Measurements from ENCODE around the gene PPP2R2C. TPM values are rescaled to one million over a fixed set of nuclear protein-coding genes. Genes with fewer than 3 reads are reported as not detected.
A peak's percentile ranks its signal among the peaks of the same experiment; 100 is the strongest.

Gene PPP2R2C
- total and polyA plus RNA-seq, 5 donors from 2014 or later = not detected

DNA sequence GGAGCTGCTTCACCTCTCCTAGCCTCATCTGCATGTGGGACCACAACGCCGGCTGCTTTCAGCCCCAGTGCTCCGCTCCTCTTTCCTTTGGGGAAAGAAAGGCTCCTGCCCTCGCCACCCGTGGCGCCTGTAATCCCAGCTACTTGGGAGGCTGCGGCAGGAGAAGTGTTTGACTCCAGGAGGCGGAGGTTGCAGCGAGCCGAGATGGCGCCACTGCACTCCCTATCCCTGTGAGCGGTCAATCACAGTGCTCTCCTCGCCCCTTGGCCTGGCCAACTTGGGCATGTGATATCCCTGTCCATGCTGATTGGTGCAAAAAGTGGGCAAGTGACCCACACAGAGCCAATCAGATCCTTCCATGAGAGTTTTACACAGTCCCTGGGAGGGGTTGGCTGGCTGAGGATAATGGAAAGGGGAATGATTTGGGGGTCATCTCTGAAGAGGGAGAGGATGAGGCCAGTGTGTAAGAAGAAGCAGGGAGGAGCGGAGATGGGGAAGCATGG is 146.6 kb downstream of the PPP2R2C start:
- no peak for ATAC-seq (ENCODE audit: low read depth in 2 of 2)
- H3K27me3 ChIP-seq (ENCODE audit: control insufficient read depth, insufficient read depth, low read length) = peaks cover 2% of the 10 kb centered on the region
- DNase-seq = no peak
- Mint-ChIP-seq H3K4me3 (no peak overlapping the region), H3K27me3 (peaks cover 49% of the 10 kb centered on the region), H3K27ac (no peak overlapping the region), H3K9me3 (peaks cover 0 to 4% (median 0%) of the 10 kb centered on the region in 7 donors), H3K36me3 (no peaks in the 10 kb centered on the region), H3K4me1 (peaks cover 0 to 8% (median 2%) of the 10 kb centered on the region in 4 donors)
- H3K4me1 ChIP-seq (ENCODE audit: control insufficient read depth, insufficient read depth, low read length, poor library complexity, severe bottlenecking) = peaks cover 3% of the 10 kb centered on the region
- no peak overlapping the region for H3K4me3 ChIP-seq (ENCODE audit: low read depth, low read length)
- no peaks in the 10 kb centered on the region for H3K9me3 ChIP-seq (ENCODE audit: control insufficient read depth in 2 of 2, low read length in 2 of 2)
- H3K27ac ChIP-seq (ENCODE audit: insufficient read depth, low read length, poor library complexity, severe bottlenecking) = no peak overlapping the region
- no peaks in the 10 kb centered on the region for H3K36me3 ChIP-seq (ENCODE audit: control insufficient read depth, insufficient read depth, low read length)

DNA sequence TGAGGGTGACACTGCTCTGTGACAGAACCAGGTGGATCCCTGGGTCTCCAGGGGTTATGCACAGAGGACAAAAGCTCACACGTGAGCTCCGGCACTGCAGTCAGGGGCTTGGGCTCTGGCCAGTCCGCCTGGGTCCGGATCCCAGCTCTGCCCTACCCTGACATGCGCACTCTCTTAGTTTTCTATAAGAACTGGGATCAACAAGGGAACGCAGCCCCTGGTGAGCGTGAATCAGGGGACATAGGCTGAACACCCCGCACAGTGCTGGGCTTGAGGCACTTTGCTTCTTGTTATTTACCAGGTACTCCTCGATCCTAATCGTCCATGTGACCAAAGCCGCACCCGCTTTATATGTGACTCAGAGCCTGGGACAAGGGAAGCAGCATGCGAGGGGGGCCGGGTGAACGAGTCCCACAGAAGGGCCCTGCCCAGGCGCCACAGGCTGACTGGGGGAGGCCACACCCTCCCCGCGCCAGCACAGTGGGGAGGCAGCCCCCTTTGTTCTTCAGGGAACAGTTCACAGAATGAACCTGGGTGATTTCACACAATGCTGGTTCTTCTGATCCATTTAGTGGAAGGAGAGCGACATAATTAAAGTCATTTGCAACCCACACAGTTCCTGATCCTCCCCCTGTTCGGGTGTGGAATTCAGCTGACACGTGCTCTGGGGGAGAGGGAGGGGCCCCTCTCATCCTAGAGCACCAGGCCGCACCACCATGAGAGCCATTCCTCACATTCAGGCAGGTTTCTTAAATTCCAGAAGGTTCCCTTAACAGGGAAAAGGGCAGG is 147.2 kb downstream of the PPP2R2C start:
- ATAC-seq (ENCODE audit: low read depth in 2 of 2) = no peak
- Histone ChIP-seq H3K27me3 (ENCODE audit: control insufficient read depth, insufficient read depth, low read length) (peaks cover 2% of the 10 kb centered on the region), H3K4me3 (ENCODE audit: low read depth, low read length) (no peak overlapping the region), H3K4me1 (ENCODE audit: control insufficient read depth, insufficient read depth, low read length, poor library complexity, severe bottlenecking) (peaks cover 3% of the 10 kb centered on the region), H3K9me3 (ENCODE audit: control insufficient read depth in 2 of 2, low read length in 2 of 2) (no peaks in the 10 kb centered on the region), H3K36me3 (ENCODE audit: control insufficient read depth, insufficient read depth, low read length) (no peaks in the 10 kb centered on the region), H3K27ac (ENCODE audit: insufficient read depth, low read length, poor library complexity, severe bottlenecking) (no peak overlapping the region)
- no peak overlapping the region for H3K27ac Mint-ChIP-seq
- H3K4me3 Mint-ChIP-seq = no peak overlapping the region
- peaks cover 50% of the 10 kb centered on the region for H3K27me3 Mint-ChIP-seq
- peaks cover 0 to 4% (median 0%) of the 10 kb centered on the region in 7 donors for H3K9me3 Mint-ChIP-seq
- no peaks in the 10 kb centered on the region for H3K36me3 Mint-ChIP-seq
- peaks cover 0 to 8% (median 2%) of the 10 kb centered on the region in 4 donors for H3K4me1 Mint-ChIP-seq
- peak in 1 of 3 donors; percentile 8 for DNase-seq

DNA sequence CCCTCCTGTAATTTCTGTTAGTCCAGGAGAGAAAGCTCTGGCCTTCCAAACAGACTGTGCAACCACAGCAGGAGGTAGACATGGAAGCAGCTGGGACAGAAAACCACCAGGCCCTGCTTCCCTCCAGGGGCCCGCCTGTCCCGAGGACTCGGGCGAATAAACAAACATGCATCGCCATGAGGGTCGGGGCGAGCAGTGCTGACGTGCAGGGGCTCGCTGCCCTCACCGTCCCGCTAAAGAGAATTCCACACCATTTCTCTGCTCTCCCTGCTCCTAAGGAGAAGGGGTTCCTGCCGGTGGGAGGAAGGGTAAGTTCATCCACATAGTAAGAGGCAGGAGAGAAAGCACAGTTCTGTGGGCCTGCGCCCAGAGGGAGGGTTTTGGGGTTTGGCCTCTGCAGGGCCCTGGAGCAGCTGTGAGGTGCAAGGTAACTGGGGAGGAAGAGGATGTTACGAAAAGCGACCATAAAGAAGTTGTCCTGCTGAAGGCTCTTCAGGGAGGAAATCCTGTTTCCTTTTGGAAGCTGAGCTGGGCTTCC is 147.9 kb downstream of the PPP2R2C start:
- H3K4me3 ChIP-seq (ENCODE audit: low read depth, low read length) = no peak overlapping the region
- no peak overlapping the region for H3K4me3 Mint-ChIP-seq
- H3K4me1 ChIP-seq (ENCODE audit: control insufficient read depth, insufficient read depth, low read length, poor library complexity, severe bottlenecking) = peaks cover 3% of the 10 kb centered on the region
- H3K4me1 Mint-ChIP-seq = peaks cover 0 to 8% (median 2%) of the 10 kb centered on the region in 4 donors
- H3K27me3 ChIP-seq (ENCODE audit: control insufficient read depth, insufficient read depth, low read length) = peaks cover 2% of the 10 kb centered on the region
- no peak for ATAC-seq (ENCODE audit: low read depth in 2 of 2)
- no peak overlapping the region for H3K27ac ChIP-seq (ENCODE audit: insufficient read depth, low read length, poor library complexity, severe bottlenecking)
- DNase-seq = no peak
- no peaks in the 10 kb centered on the region for H3K9me3 ChIP-seq (ENCODE audit: control insufficient read depth in 2 of 2, low read length in 2 of 2)
- no peak overlapping the region for H3K27ac Mint-ChIP-seq
- no peaks in the 10 kb centered on the region for H3K36me3 ChIP-seq (ENCODE audit: control insufficient read depth, insufficient read depth, low read length)
- no peaks in the 10 kb centered on the region for H3K36me3 Mint-ChIP-seq
- H3K9me3 Mint-ChIP-seq = peaks cover 0 to 4% (median 0%) of the 10 kb centered on the region in 7 donors
- H3K27me3 Mint-ChIP-seq = peaks cover 50% of the 10 kb centered on the region

DNA sequence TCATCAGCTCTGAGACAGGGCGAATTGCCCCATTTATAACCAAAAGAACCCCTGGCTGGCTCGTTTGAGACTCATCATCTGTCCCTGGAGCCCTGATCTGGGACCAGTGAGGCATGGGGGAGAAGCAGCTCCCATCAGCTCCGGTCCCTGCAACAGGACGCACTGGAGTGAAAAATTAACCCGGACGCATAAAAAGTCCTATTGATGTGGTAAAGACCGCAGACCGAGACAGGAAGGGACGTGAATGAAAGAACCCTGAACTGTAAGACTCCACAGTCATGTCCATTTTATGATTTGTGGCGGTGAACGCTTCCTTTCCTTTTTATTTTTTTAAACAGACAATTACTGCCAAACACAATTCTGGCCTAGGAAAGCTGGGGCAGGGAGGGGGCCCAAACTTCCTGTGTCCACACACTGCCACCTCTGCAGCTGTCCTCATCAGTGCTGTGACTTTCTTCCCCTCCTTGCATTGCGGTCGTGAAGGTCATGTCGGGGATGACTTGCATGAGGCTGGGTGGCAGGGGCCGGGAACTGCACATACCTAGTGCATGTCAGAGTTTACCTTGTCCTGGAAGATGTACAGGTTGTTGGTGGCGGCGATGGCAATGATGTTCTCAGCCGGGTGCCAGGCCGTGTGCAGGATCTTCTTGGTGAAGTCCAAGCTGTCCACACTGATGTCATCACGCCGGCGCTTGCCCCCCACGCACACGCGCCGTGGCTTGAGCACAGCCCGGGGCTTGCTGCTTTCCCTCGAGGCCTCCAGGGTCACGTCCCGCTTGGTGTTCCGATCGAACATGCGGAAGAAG is 149.4 kb downstream of the PPP2R2C start:
- H3K36me3 Mint-ChIP-seq = no peaks in the 10 kb centered on the region
- H3K36me3 ChIP-seq (ENCODE audit: control insufficient read depth, insufficient read depth, low read length) = no peaks in the 10 kb centered on the region
- H3K9me3 ChIP-seq (ENCODE audit: control insufficient read depth in 2 of 2, low read length in 2 of 2) = no peaks in the 10 kb centered on the region
- ATAC-seq (ENCODE audit: low read depth in 2 of 2) = no peak
- no peak overlapping the region for H3K4me3 Mint-ChIP-seq
- H3K9me3 Mint-ChIP-seq = peaks cover 0 to 1% (median 0%) of the 10 kb centered on the region in 7 donors
- no peak overlapping the region for H3K4me3 ChIP-seq (ENCODE audit: low read depth, low read length)
- peaks cover 0 to 8% (median 2%) of the 10 kb centered on the region in 4 donors for H3K4me1 Mint-ChIP-seq
- peaks cover 2% of the 10 kb centered on the region for H3K27me3 ChIP-seq (ENCODE audit: control insufficient read depth, insufficient read depth, low read length)
- peaks cover 3% of the 10 kb centered on the region for H3K4me1 ChIP-seq (ENCODE audit: control insufficient read depth, insufficient read depth, low read length, poor library complexity, severe bottlenecking)
- DNase-seq = peak in 1 of 3 donors; percentile 13
- no peak overlapping the region for H3K27ac ChIP-seq (ENCODE audit: insufficient read depth, low read length, poor library complexity, severe bottlenecking)
- no peak overlapping the region for H3K27ac Mint-ChIP-seq
- peaks cover 50% of the 10 kb centered on the region for H3K27me3 Mint-ChIP-seq

DNA sequence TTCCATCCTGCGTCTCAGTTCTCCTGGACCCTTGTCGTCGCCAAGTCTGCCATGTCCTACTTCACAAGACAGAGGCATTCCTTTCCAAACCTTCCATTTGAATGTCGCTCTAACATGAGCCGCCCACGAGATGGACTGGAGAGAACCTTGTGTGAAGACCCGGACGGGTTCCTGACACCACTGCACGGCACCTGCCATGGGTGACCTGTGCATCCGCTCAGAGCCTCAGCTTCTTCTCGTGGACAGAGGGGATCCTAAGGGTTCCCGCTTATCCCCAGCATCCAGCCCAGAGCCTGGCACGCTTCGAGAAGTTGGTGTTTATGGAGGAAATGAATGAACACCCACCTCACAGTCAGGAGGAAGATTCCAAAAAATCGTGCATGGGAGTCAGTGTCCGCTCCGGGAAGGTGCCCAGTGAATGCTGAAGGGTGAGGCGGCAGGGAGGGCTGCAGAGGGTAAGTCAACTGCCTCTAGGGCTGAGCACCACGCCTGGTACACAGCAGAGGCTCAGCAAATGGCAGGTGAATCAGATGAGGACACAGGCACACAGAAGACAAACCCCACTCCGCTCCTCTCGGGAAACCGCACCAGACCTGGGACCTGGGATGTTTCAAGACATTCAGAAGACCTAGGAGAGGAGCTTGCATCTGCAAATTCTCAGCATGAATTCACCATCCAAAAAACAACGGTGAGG is 150.2 kb downstream of the PPP2R2C start:
- H3K9me3 Mint-ChIP-seq = peaks cover 0 to 1% (median 0%) of the 10 kb centered on the region in 7 donors
- Histone ChIP-seq H3K27ac (ENCODE audit: insufficient read depth, low read length, poor library complexity, severe bottlenecking) (no peak overlapping the region), H3K4me3 (ENCODE audit: low read depth, low read length) (no peak overlapping the region), H3K4me1 (ENCODE audit: control insufficient read depth, insufficient read depth, low read length, poor library complexity, severe bottlenecking) (no peaks in the 10 kb centered on the region), H3K9me3 (ENCODE audit: control insufficient read depth in 2 of 2, low read length in 2 of 2) (no peaks in the 10 kb centered on the region), H3K27me3 (ENCODE audit: control insufficient read depth, insufficient read depth, low read length) (peaks cover 2% of the 10 kb centered on the region), H3K36me3 (ENCODE audit: control insufficient read depth, insufficient read depth, low read length) (no peaks in the 10 kb centered on the region)
- H3K27me3 Mint-ChIP-seq = peaks cover 51% of the 10 kb centered on the region
- no peak overlapping the region for H3K4me3 Mint-ChIP-seq
- no peak overlapping the region for H3K27ac Mint-ChIP-seq
- H3K36me3 Mint-ChIP-seq = no peaks in the 10 kb centered on the region
- ATAC-seq (ENCODE audit: low read depth in 2 of 2) (no peak), DNase-seq (no peak)
- peaks cover 0 to 8% (median 2%) of the 10 kb centered on the region in 4 donors for H3K4me1 Mint-ChIP-seq

DNA sequence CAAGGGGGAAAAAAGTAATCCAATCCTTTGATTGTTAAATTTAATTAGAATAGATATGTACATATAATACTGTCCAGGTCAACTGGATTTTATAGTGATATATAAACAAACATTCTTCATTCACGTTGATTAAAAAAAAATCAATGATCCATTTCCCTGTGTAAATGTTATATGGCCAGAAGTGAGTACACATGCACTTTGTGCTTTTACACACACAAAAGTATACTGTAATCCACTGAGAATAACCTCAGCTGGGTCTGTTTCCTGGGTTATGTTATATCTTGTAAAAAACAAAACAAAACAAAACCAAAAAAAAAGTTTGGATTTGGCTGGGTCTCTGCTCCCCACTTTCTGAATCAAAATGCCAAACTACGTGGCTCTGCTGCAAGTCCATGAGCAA is 151.1 kb downstream of the PPP2R2C start:
- no peak overlapping the region for H3K27ac Mint-ChIP-seq
- H3K27me3 Mint-ChIP-seq = peaks cover 51% of the 10 kb centered on the region
- no peaks in the 10 kb centered on the region for H3K9me3 ChIP-seq (ENCODE audit: control insufficient read depth in 2 of 2, low read length in 2 of 2)
- H3K27me3 ChIP-seq (ENCODE audit: control insufficient read depth, insufficient read depth, low read length) = peaks cover 2% of the 10 kb centered on the region
- no peak overlapping the region for H3K4me3 Mint-ChIP-seq
- peaks cover 0 to 1% (median 0%) of the 10 kb centered on the region in 7 donors for H3K9me3 Mint-ChIP-seq
- ATAC-seq (ENCODE audit: low read depth in 2 of 2) (no peak), DNase-seq (no peak)
- no peaks in the 10 kb centered on the region for H3K36me3 ChIP-seq (ENCODE audit: control insufficient read depth, insufficient read depth, low read length)
- H3K4me1 Mint-ChIP-seq = peaks cover 0 to 8% (median 2%) of the 10 kb centered on the region in 4 donors
- no peaks in the 10 kb centered on the region for H3K4me1 ChIP-seq (ENCODE audit: control insufficient read depth, insufficient read depth, low read length, poor library complexity, severe bottlenecking)
- H3K27ac ChIP-seq (ENCODE audit: insufficient read depth, low read length, poor library complexity, severe bottlenecking) = no peak overlapping the region
- no peaks in the 10 kb centered on the region for H3K36me3 Mint-ChIP-seq
- H3K4me3 ChIP-seq (ENCODE audit: low read depth, low read length) = no peak overlapping the region

DNA sequence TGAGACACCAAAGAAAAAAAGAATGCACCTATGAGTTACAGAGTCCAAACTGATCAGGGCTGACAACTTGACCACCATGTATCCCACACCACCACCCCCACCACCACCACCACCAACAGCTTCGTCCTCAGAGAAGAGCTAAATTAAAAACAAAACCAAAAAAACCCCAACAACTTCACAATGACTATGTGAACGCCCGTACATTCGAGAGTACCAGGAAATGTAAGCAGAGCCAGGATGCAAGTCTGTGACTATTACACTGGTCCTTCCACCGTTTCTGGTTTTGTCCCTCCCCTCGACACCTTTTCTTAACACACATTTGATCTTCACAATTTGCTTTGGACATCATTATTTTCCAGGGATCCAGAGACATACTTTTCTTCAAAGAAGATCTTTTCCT is 151.8 kb downstream of the PPP2R2C start:
- no peaks in the 10 kb centered on the region for H3K36me3 Mint-ChIP-seq
- ATAC-seq (ENCODE audit: low read depth in 2 of 2) = no peak
- H3K4me3 Mint-ChIP-seq = no peak overlapping the region
- Histone ChIP-seq H3K4me1 (ENCODE audit: control insufficient read depth, insufficient read depth, low read length, poor library complexity, severe bottlenecking) (no peaks in the 10 kb centered on the region), H3K36me3 (ENCODE audit: control insufficient read depth, insufficient read depth, low read length) (no peaks in the 10 kb centered on the region), H3K9me3 (ENCODE audit: control insufficient read depth in 2 of 2, low read length in 2 of 2) (no peaks in the 10 kb centered on the region), H3K27ac (ENCODE audit: insufficient read depth, low read length, poor library complexity, severe bottlenecking) (no peak overlapping the region), H3K4me3 (ENCODE audit: low read depth, low read length) (no peak overlapping the region), H3K27me3 (ENCODE audit: control insufficient read depth, insufficient read depth, low read length) (peaks cover 2% of the 10 kb centered on the region)
- peaks cover 0 to 1% (median 0%) of the 10 kb centered on the region in 7 donors for H3K9me3 Mint-ChIP-seq
- H3K27me3 Mint-ChIP-seq = peaks cover 45% of the 10 kb centered on the region
- H3K4me1 Mint-ChIP-seq = peaks cover 0 to 8% (median 2%) of the 10 kb centered on the region in 4 donors
- H3K27ac Mint-ChIP-seq = no peak overlapping the region
- DNase-seq = no peak
